Activated T-cell treated with anti-CD3 and anti-CD28 coated beads, Interleukin-2, amount 50 U/mL, for 72 hours (primary cell): ENCODE results near the gene ST8SIA5. TPM values are rescaled to one million over a fixed set of nuclear protein-coding genes. Genes with fewer than 3 reads are reported as not detected.
"Not testable (repeated sequence)": the region's sequence is repeated elsewhere in the genome, so short reads cannot be mapped to it uniquely, and the experiment has no call there.

ENCODE experiments used
- ATAC-seq, 2 donors: fragments of 150-1000 bp; cut with Tn5 transposase; replicated peaks in 1 of 2; 2 replicates each; pipeline ENCODE4 v1.10.0; 2021; ENCODE audit warnings: moderate library complexity in 2 of 2, mild to moderate bottlenecking in 1 of 2
- DNase-seq, 2 donors: peaks; one replicate each; pipeline ENCODE4 v3.0.0; 2021 to 2022; ENCODE audit warnings: mixed read lengths in 1 of 2
- H3K27ac Mint-ChIP-seq: one replicate; pipeline ENCODE4 v1.8.0; 2022; ENCODE audit warnings: mild to moderate bottlenecking, moderate library complexity, mixed read lengths
- H3K27me3 Mint-ChIP-seq: one replicate; pipeline ENCODE4 v1.8.0; 2022; ENCODE audit warnings: low read depth, mixed read lengths
- H3K36me3 Mint-ChIP-seq, 2 donors: one replicate each; pipeline ENCODE4 v1.8.0; 2022; ENCODE audit warnings: mixed read lengths in 2 of 2, mild to moderate bottlenecking in 1 of 2; ENCODE audit not compliant: insufficient read depth in 2 of 2
- H3K4me1 Mint-ChIP-seq: one replicate; pipeline ENCODE4 v1.8.0; 2022; ENCODE audit warnings: low read depth, mixed read lengths
- H3K4me3 Mint-ChIP-seq, 2 donors: one replicate each; pipeline ENCODE4 v1.8.0; 2022; ENCODE audit warnings: mild to moderate bottlenecking in 2 of 2, mixed read lengths in 2 of 2, moderate library complexity in 2 of 2
- H3K9me3 Mint-ChIP-seq, 2 donors: one replicate each; pipeline ENCODE4 v1.8.0; 2022; ENCODE audit warnings: mixed read lengths in 2 of 2
- total RNA-seq, 2 donors: library from RNA; stranded (reverse); gene quantifications; one replicate each; pipeline ENCODE4 v1.2.3, GENCODE V29; 2022

Gene ST8SIA5, protein sequence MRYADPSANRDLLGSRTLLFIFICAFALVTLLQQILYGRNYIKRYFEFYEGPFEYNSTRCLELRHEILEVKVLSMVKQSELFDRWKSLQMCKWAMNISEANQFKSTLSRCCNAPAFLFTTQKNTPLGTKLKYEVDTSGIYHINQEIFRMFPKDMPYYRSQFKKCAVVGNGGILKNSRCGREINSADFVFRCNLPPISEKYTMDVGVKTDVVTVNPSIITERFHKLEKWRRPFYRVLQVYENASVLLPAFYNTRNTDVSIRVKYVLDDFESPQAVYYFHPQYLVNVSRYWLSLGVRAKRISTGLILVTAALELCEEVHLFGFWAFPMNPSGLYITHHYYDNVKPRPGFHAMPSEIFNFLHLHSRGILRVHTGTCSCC
- under 1 TPM in 1 of 2 donors, not detected in 1; 0.09 TPM for total RNA-seq

DNA sequence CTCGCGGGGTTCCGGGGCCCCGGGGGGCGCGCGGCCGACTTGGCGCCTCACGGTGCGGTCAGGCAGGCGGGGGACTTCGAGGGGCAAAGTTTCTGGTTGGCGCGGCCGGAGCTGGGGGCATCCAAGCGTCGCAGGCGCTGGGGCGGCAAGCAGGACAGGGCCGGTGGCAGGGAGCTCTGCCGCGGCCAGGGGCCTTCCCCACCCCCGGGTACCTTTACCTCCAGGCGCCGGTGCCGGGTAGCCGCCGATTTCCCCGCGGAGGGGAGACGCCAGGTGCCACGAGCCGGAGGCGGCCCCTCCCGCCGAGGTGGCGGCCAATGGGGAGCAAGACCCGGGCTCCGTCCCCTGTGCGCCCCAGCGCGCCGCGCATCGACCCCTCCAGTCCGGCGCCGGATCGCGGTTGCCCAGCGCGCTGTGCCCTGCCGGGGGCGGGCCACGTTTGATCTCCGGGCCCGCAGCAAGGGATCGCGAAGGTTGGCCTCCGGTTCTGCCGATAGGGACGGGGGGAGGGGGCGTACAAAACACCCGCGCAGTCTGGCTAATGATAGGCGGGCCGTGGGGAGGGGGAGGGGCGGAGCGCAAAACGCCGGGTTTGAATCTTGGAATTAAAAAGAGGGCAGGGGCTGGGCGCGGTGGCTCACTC lies at the start of gene ST8SIA5:
Gene ST8SIA5 (minus strand): TSS at position 495 of the 643 bp plus-strand sequence. CDS start 545 bp downstream, outside the sequence.
- ATAC-seq (peak; percentile 33 to 51), DNase-seq (peak; percentile 7 to 12)
- Mint-ChIP-seq H3K4me3 (peak within 1 kb of the TSS; percentile 77 to 80), H3K36me3 (no peaks in the 10 kb centered on the region), H3K4me1 (peaks cover 26% of the 10 kb centered on the region), H3K27me3 (peaks cover 87% of the 10 kb centered on the region), H3K27ac (no peak within 1 kb of the TSS), H3K9me3 (no peaks in the 10 kb centered on the region)

DNA sequence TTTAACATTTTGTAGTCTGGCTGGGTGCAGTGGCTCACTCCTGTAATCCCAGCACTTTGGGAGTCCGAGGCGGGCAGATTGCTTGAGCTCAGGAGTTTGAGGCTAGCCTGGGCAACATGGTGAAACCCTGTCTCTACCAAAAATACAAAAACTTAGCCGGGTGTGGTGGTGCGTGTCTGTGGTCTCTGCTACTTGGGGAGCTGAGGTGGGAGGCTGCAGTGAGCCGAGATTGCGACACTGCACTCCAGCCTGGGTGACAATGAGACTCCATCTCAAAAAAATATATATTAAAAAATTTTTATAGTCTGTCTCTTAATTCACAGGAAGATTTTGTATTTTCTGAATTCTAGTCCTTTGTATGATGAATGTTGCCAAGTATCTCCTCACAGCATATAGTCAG lies 39.1 kb upstream of the ST8SIA5 start:
- not testable (repeated sequence) for H3K4me1 Mint-ChIP-seq, H3K27me3 Mint-ChIP-seq, H3K4me3 Mint-ChIP-seq, H3K9me3 Mint-ChIP-seq, H3K36me3 Mint-ChIP-seq, ATAC-seq, DNase-seq, H3K27ac Mint-ChIP-seq

DNA sequence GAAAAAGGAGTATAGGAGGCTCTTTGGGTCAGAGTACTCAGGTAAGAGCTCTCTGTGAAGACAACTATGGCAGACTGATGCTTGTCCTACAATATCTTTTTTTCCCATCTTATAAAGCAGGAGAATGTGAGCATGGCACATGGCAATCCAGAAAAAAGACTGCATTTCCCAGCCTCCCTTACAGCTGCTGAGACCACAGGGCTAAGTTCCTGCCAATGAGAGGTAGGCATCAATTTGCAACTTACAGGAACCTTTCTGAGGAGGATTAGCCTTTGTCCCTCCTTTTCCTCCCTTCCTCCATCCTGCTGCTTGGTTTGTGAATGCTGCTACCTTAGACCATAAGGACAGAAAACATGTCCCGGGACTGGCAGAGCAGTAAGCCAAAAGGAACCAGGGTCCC lies 37.8 kb upstream of the ST8SIA5 start:
- DNase-seq (no peak), ATAC-seq (no peak)
- Mint-ChIP-seq H3K4me1 (no peaks in the 10 kb centered on the region), H3K27me3 (no peaks in the 10 kb centered on the region), H3K4me3 (no peak overlapping the region), H3K27ac (no peak overlapping the region), H3K9me3 (peaks cover 2 to 4% of the 10 kb centered on the region in 2 donors), H3K36me3 (peaks cover 3 to 4% of the 10 kb centered on the region in 2 donors)

DNA sequence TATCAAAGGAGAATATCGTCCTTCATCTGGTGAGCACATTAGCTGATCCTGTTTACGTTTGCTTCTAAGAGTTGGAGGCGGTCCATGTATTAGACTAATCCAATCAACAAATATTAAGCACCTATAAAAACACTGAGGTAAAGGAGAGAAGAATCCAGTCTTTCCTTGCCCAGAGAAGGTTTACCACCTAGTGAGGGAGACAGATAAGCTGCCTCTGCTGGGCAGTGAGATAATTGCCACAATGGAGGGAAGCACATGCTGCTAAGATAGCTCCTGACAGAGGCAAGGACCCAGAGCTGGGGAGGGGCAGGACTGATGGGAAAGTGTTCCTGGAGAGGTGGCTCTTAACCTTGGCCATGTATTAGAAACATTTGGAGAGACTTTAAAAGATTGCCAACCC lies 36.7 kb upstream of the ST8SIA5 start:
- DNase-seq (no peak), ATAC-seq (no peak)
- no peak overlapping the region for H3K4me3 Mint-ChIP-seq
- H3K27me3 Mint-ChIP-seq, result no peaks in the 10 kb centered on the region
- no peak overlapping the region for H3K27ac Mint-ChIP-seq
- peaks cover 3 to 4% of the 10 kb centered on the region in 2 donors for H3K36me3 Mint-ChIP-seq
- H3K9me3 Mint-ChIP-seq, result peaks cover 2 to 4% of the 10 kb centered on the region in 2 donors
- H3K4me1 Mint-ChIP-seq, result no peaks in the 10 kb centered on the region

DNA sequence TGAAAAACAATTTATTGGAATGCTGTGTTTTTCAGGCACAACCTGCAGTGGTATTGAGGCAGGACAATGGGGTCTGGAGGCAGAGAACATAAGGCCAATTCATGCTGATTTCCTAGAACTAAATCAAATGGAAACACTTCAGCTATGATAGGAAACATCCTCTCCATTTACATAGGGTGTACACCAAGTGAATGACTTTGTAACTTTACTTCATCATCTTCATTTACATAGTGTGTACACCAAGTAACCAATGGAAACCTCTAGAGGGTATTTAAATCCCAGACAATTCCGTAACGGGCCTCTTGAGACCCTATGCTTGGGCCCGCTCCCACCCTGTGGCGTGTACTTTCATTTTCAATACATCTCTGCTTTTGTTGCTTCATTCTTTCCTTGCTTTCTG lies 32.2 kb upstream of the ST8SIA5 start:
- Mint-ChIP-seq H3K36me3 (peaks cover 3 to 4% of the 10 kb centered on the region in 2 donors), H3K27ac (no peak overlapping the region), H3K9me3 (peaks cover 2 to 7% of the 10 kb centered on the region in 2 donors), H3K4me3 (no peak overlapping the region), H3K27me3 (peaks cover 6% of the 10 kb centered on the region), H3K4me1 (no peaks in the 10 kb centered on the region)
- DNase-seq (no peak), ATAC-seq (no peak)

DNA sequence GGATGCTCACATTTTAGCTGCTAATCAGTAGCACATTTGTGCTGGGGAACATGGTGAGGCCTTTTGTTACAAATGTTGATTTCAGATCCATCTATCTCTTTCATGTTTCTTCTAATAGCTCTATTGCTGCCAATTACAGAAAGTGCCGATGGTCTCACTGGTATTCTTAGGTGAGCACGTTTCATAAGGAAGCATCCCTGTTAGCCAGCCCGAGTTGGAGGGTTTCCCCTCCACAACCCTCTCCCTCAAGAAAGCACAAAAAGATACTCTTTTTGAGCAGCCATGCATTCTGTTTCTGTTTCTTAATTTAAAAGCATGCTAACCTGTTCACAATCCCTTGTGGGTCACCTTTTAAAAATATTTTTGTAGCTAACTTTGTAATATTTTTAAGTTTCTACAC lies 30.8 kb upstream of the ST8SIA5 start:
- H3K4me1 Mint-ChIP-seq, result no peaks in the 10 kb centered on the region
- H3K36me3 Mint-ChIP-seq, result peaks cover 3 to 4% of the 10 kb centered on the region in 2 donors
- H3K4me3 Mint-ChIP-seq, result no peak overlapping the region
- peaks cover 2 to 7% of the 10 kb centered on the region in 2 donors for H3K9me3 Mint-ChIP-seq
- ATAC-seq (no peak), DNase-seq (no peak)
- no peak overlapping the region for H3K27ac Mint-ChIP-seq
- peaks cover 6% of the 10 kb centered on the region for H3K27me3 Mint-ChIP-seq

DNA sequence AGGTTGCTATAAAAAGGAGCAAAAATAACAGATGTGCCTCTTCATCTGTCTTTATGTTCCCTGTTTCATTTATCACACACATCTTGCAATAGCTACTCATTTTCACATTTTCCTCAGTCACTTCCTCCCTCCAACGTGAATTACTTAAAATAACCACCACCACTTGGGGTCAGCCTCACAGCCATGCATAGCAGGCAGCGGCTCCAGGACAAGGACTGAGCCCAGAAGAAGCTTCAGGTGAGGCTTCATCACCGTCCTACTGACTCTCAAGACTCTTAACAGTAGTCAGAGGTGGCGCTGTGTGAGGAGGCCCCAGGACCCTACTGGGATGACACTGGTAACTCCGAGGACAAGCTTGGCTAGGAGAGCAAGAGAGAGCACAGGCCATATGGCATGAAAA lies 15.5 kb upstream of the ST8SIA5 start:
- Mint-ChIP-seq H3K27me3 (peaks cover 8% of the 10 kb centered on the region), H3K9me3 (peaks cover 0 to 2% of the 10 kb centered on the region in 2 donors), H3K4me3 (no peak overlapping the region), H3K27ac (no peak overlapping the region), H3K36me3 (no peaks in the 10 kb centered on the region), H3K4me1 (no peaks in the 10 kb centered on the region)
- DNase-seq (no peak), ATAC-seq (no peak)

DNA sequence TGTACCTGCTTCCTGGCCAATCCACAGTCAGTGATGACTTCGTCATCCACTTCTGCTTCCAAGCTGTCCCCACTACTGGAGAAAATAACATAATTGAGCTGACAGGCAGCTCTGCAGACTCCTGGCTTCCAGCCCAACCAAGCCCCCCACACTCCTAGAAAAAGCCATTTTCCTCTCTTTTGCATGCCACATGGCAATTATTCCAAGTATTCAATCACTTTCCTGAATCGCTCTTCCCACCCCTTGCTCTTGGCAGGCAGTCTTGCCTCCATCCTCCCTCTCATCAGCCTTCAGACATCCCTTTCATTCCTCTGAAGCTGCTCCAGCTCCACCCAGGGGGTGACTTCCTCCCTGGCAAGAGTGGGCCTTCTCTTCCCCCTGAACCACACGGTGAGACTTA lies 14.3 kb upstream of the ST8SIA5 start:
- no peaks in the 10 kb centered on the region for H3K4me1 Mint-ChIP-seq
- peaks cover 0 to 2% of the 10 kb centered on the region in 2 donors for H3K9me3 Mint-ChIP-seq
- H3K27me3 Mint-ChIP-seq, result peaks cover 20% of the 10 kb centered on the region
- H3K36me3 Mint-ChIP-seq, result no peaks in the 10 kb centered on the region
- ATAC-seq, result no peak
- H3K27ac Mint-ChIP-seq, result no peak overlapping the region
- DNase-seq, result no peak
- H3K4me3 Mint-ChIP-seq, result no peak overlapping the region

DNA sequence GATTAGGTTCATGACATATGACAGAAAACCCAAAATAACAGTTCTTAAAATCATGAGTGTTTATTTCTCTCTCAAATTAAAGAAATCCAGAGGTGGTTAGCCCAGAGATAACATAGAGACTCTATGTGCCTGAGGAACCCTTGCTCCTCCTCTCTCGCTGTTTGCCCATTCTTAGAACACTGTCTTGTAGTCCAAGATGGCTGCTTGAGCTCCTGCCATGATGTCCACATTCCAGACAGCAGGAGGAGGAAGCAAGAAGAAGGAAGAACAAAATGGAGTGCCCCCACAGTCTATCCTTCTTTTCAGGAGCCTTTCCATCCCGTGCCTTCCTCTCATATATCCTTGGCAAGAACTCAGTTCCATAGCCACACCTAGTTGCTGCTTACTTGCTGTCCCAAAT lies 13.9 kb upstream of the ST8SIA5 start:
- no peaks in the 10 kb centered on the region for H3K4me1 Mint-ChIP-seq
- H3K4me3 Mint-ChIP-seq, result no peak overlapping the region
- DNase-seq, result no peak
- H3K27ac Mint-ChIP-seq, result no peak overlapping the region
- H3K36me3 Mint-ChIP-seq, result no peaks in the 10 kb centered on the region
- peaks cover 20% of the 10 kb centered on the region for H3K27me3 Mint-ChIP-seq
- peaks cover 0 to 2% of the 10 kb centered on the region in 2 donors for H3K9me3 Mint-ChIP-seq
- no peak for ATAC-seq

DNA sequence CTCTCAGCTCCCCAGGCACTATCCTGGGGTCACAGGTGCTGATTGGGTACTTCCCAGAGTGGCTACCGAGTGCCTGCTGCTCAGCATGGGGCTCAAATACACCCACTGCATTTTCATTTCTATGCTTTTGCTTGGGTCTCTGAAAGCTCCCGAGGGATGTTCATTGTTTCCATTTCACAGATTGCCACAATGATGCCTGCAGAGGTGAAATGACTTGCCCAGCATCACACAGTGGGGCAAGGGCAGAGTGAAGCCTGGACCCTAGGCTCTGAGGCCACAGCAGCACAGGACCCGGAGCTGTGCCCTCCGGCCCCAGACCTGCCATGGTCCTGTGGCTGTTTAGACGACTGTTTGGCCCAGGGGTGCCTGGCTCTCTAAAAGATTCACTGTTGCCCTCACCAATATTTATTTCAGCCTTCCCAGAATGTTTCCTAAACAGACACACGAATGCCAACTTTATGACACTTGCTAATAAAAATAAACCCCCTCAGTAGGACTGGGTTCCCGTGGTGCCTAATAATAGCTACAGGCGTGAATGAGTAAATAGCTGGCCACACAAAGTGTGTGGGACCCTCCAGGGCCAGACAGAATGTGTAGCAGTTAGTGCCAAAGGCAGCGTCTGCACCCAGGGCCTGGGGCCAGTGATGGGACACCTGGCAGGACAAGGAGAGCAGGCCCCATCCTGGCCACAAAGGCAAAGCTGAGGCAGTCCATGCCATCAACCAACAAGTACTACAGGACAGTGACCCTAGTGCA lies 11.5 kb upstream of the ST8SIA5 start:
- H3K4me3 Mint-ChIP-seq, result no peak overlapping the region
- DNase-seq, result no peak
- H3K4me1 Mint-ChIP-seq, result no peaks in the 10 kb centered on the region
- H3K36me3 Mint-ChIP-seq, result no peaks in the 10 kb centered on the region
- H3K27ac Mint-ChIP-seq, result no peak overlapping the region
- no peak for ATAC-seq
- peaks cover 0 to 2% of the 10 kb centered on the region in 2 donors for H3K9me3 Mint-ChIP-seq
- peaks cover 31% of the 10 kb centered on the region for H3K27me3 Mint-ChIP-seq

DNA sequence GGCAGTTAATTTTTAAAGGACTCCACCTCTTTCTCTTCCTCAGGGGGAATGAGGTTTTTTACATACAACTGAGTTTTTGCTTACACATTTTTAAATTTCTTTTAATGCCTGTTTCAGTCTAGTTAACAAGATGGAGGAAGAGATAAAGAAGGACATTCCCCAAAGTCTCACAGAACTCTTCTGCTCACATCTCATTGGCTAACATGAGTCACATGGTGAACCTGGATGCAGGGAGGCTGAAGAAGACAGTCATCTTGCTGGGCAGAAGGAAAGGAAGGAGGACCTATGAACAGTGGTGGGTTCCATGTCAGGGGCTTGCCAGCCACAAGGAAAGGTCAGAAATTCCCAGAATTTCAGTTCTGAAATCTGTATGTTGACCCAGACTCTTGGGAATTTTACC lies 10.4 kb upstream of the ST8SIA5 start:
- Mint-ChIP-seq H3K9me3 (peaks cover 0 to 2% of the 10 kb centered on the region in 2 donors), H3K4me1 (no peaks in the 10 kb centered on the region), H3K27ac (no peak overlapping the region), H3K36me3 (no peaks in the 10 kb centered on the region), H3K4me3 (no peak overlapping the region), H3K27me3 (peaks cover 33% of the 10 kb centered on the region)
- DNase-seq, result no peak
- ATAC-seq, result no peak

DNA sequence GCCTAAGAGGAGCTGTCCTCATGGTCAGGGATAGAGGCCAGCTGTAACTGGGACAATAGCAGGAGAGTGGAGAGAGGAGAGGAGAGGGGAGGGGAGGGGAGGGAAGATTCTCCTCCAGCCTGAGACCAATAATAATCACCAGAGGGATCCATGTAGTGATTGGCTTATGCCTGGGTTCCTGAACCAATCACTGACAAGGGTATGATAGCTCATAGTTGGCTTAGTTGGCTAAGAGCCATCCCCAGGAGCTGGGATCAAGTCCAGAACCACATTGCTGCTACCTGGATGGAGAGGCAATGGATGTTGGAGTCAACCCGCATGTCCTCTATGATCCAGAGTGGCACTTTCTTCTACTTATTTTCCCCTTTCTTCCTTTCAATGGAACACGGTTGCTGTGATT lies 7.7 kb upstream of the ST8SIA5 start:
- Mint-ChIP-seq H3K9me3 (no peaks in the 10 kb centered on the region), H3K36me3 (no peaks in the 10 kb centered on the region), H3K4me3 (no peak overlapping the region), H3K4me1 (no peaks in the 10 kb centered on the region), H3K27me3 (peaks cover 50% of the 10 kb centered on the region), H3K27ac (no peak overlapping the region)
- DNase-seq (no peak), ATAC-seq (no peak)
